ENCODE data around the gene FBLN5. TPM values are rescaled to one million over a fixed set of nuclear protein-coding genes. Genes with fewer than 3 reads are reported as not detected.

The FBLN5 gene
- total RNA-seq, 1 experiment from 2014 or later, result 0.90 TPM

DNA sequence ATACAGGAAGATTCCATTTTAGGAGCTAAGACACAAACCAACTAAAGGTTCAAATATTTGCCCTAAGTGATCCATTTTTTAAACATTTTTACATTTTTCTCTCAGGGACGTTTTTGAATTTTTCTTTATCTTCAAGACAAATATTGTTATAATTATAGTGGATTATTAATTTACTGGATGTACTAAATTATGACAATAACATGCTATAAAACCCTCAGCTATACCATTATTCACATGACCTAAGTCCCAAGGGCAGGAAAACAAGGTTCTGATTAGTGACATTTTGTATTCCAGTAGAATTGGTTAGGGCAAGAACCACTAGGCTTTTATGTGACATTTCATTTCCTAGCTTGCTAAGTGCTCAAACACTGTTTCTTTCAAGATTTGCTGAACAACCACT lies 16.5 kb upstream of the FBLN5 start:
- Mint-ChIP-seq H3K4me1 (ENCODE audit: low read depth, unreplicated experiment) (no peaks in the 10 kb centered on the region), H3K4me3 (ENCODE audit: low read depth, unreplicated experiment) (no peak overlapping the region), H3K27ac (ENCODE audit: unreplicated experiment) (no peak overlapping the region), H3K9me3 (ENCODE audit: low read depth, unreplicated experiment) (no peaks in the 10 kb centered on the region), H3K36me3 (ENCODE audit: insufficient read depth, unreplicated experiment) (no peaks in the 10 kb centered on the region), H3K27me3 (ENCODE audit: unreplicated experiment) (no peaks in the 10 kb centered on the region)
- TF ChIP-seq, protein P1, sequence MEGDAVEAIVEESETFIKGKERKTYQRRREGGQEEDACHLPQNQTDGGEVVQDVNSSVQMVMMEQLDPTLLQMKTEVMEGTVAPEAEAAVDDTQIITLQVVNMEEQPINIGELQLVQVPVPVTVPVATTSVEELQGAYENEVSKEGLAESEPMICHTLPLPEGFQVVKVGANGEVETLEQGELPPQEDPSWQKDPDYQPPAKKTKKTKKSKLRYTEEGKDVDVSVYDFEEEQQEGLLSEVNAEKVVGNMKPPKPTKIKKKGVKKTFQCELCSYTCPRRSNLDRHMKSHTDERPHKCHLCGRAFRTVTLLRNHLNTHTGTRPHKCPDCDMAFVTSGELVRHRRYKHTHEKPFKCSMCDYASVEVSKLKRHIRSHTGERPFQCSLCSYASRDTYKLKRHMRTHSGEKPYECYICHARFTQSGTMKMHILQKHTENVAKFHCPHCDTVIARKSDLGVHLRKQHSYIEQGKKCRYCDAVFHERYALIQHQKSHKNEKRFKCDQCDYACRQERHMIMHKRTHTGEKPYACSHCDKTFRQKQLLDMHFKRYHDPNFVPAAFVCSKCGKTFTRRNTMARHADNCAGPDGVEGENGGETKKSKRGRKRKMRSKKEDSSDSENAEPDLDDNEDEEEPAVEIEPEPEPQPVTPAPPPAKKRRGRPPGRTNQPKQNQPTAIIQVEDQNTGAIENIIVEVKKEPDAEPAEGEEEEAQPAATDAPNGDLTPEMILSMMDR (IDR thresholded peaks at IDR 0.05; ENCODE audit: unreplicated experiment), result no peak
- no TSS peak for BruUV-seq (replicated peaks)
- intact Hi-C loops (cut with micrococcal nuclease; ENCODE audit: unreplicated experiment), result no loop called here
- no peak for DNase-seq
- CTCF ChIA-PET, result no interaction called here

DNA sequence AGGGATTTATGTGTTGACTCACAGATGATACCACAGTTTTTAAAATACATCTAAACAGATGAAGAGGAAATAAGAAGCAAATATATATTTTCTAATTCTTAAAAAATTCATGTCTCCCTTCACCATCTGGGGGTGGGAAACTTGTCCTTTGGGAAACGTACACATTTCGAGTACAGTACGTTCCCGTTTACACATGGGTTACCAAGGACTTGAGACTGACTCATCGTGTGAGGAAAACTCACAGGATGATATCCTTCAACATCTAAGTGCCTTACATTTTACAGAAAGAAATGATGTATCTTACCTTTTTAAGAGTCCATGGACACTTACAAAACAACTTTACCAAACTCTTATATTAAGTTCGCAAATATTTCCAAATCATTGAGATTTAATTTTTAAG lies 16.0 kb upstream of the FBLN5 start:
- CTCF ChIA-PET, result no interaction called here
- no TSS peak for BruUV-seq (replicated peaks)
- H3K36me3 Mint-ChIP-seq (ENCODE audit: insufficient read depth, unreplicated experiment), result no peaks in the 10 kb centered on the region
- no peaks in the 10 kb centered on the region for H3K9me3 Mint-ChIP-seq (ENCODE audit: low read depth, unreplicated experiment)
- TF ChIP-seq, protein P1 (IDR thresholded peaks at IDR 0.05; ENCODE audit: unreplicated experiment), result no peak
- H3K4me3 Mint-ChIP-seq (ENCODE audit: low read depth, unreplicated experiment), result no peak overlapping the region
- no peak for DNase-seq
- intact Hi-C loops (cut with micrococcal nuclease; ENCODE audit: unreplicated experiment), result no loop called here
- H3K4me1 Mint-ChIP-seq (ENCODE audit: low read depth, unreplicated experiment), result no peaks in the 10 kb centered on the region
- no peak overlapping the region for H3K27ac Mint-ChIP-seq (ENCODE audit: unreplicated experiment)
- H3K27me3 Mint-ChIP-seq (ENCODE audit: unreplicated experiment), result no peaks in the 10 kb centered on the region

DNA sequence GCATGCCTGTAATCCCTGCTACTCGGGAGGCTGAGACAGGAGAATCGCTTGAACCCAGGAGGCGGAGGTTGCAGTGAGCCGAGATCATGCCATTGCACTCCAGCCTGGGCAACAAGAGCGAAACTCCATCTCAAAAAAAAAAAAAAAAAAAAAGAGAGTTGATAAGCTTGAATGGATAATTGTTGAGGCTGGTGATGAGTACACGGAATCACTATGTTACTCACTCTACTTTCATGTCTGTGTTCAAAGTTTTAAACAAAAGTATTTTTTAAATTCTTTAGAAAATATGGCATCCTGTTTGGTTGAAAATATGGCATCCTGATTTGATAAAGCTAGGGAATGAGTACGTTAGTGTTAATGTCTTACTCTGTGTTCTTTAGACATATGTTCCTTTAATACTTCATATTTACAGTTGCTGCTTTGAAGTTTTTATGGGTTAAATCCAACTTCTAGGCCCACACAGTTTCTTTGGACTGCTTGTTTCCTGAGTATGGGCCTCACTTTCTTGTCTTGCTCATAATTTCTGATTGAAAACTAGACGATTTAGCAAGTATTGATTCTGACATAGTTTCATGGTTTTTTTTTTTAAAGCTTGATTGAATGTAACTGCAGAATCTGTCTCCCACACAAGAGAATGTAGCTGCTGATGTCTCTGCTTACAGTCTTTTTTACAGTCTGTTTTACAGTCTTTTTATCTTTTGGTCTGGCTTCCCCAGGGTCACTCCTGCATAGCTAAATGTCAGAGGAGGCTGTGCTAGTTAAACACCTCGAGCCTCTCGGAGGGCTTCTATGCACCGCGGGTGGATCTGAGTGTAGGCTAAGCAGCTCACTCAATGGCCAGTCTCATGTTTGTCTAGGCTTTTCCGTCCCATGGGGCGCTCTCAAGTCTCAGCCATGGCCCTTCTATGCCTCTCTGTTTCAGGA lies 14.1 kb upstream of the FBLN5 start:
- no peaks in the 10 kb centered on the region for H3K4me1 Mint-ChIP-seq (ENCODE audit: low read depth, unreplicated experiment)
- TF ChIP-seq, protein P1 (IDR thresholded peaks at IDR 0.05; ENCODE audit: unreplicated experiment), result no peak
- H3K27ac Mint-ChIP-seq (ENCODE audit: unreplicated experiment), result no peak overlapping the region
- H3K4me3 Mint-ChIP-seq (ENCODE audit: low read depth, unreplicated experiment), result no peak overlapping the region
- CTCF ChIA-PET, result no interaction called here
- no peaks in the 10 kb centered on the region for H3K36me3 Mint-ChIP-seq (ENCODE audit: insufficient read depth, unreplicated experiment)
- no peak for DNase-seq
- BruUV-seq (replicated peaks), result no TSS peak
- H3K9me3 Mint-ChIP-seq (ENCODE audit: low read depth, unreplicated experiment), result no peaks in the 10 kb centered on the region
- no peaks in the 10 kb centered on the region for H3K27me3 Mint-ChIP-seq (ENCODE audit: unreplicated experiment)
- intact Hi-C loops (cut with micrococcal nuclease; ENCODE audit: unreplicated experiment), result no loop called here

DNA sequence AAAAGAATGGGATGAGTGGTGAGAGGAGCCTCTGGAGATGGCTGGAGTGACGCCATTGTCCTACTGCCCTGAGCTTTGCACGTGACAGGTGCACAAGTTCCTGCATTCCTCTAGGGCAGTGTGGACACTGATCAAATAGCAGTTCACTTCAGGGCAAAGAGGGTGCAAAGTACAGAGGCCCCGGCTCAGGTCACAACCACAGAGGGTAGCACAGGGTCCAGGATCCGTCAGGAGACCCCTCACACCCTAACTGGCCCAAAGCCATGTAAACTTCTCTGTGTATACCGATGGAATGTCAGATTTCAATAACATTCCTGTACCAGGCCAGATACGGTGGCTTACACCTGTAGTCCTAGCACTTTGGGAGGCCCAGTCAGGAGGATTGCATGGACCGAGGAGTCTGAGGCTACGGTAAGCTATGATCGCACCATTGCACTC lies 10.4 kb upstream of the FBLN5 start:
- CTCF ChIA-PET, result interaction anchor here (0.9 kb wide), 1 partner anchor 9 kb away, joined by 9 read pairs; no protein-coding TSS in a partner anchor
- no peak for DNase-seq
- no peak overlapping the region for H3K4me3 Mint-ChIP-seq (ENCODE audit: low read depth, unreplicated experiment)
- TF ChIP-seq, protein P1 (IDR thresholded peaks at IDR 0.05; ENCODE audit: unreplicated experiment), result no peak
- H3K9me3 Mint-ChIP-seq (ENCODE audit: low read depth, unreplicated experiment), result no peaks in the 10 kb centered on the region
- H3K4me1 Mint-ChIP-seq (ENCODE audit: low read depth, unreplicated experiment), result no peaks in the 10 kb centered on the region
- intact Hi-C loops (cut with micrococcal nuclease; ENCODE audit: unreplicated experiment), result no loop called here
- no peak overlapping the region for H3K27ac Mint-ChIP-seq (ENCODE audit: unreplicated experiment)
- BruUV-seq (replicated peaks), result no TSS peak
- H3K36me3 Mint-ChIP-seq (ENCODE audit: insufficient read depth, unreplicated experiment), result no peaks in the 10 kb centered on the region
- H3K27me3 Mint-ChIP-seq (ENCODE audit: unreplicated experiment), result no peaks in the 10 kb centered on the region

Measured in Calu3 (cell line).